Stimulated activated CD4-positive, alpha-beta T cell treated with anti-CD3 and anti-CD28 coated beads, TNF-alpha, amount 100 ng/mL, for 1 hour (primary cell): ENCODE measurements around the gene AGPAT3.
"Not testable (repeated sequence)": the region's sequence is repeated elsewhere in the genome, so short reads cannot be mapped to it uniquely, and the experiment has no call there.

Experiments used
- DNase-seq, 3 donors: peaks; one replicate each; pipeline ENCODE4 v3.0.0-alpha.2; 2020; ENCODE audit warnings: low read depth in 3 of 3, low spot score in 1 of 3

The AGPAT3 gene

GRCh38 chr21:43834146-43834905 is 30.7 kb upstream of the AGPAT3 start:
- no peak for DNase-seq

GRCh38 chr21:43835050-43835449 is 30.0 kb upstream of the AGPAT3 start:
- DNase-seq, result no peak

- no peak for DNase-seq
These were observed 29.2 kb upstream of the AGPAT3 start for GRCh38 chr21:43835861-43836260.

- no peak for DNase-seq
These were observed 28.4 kb upstream of the AGPAT3 start for GRCh38 chr21:43836616-43837015.

- no peak for DNase-seq
These were observed 24.8 kb upstream of the AGPAT3 start for GRCh38 chr21:43840259-43840658.

- no peak for DNase-seq
These were observed 22.3 kb upstream of the AGPAT3 start for GRCh38 chr21:43842742-43843141.

- DNase-seq, result not testable (repeated sequence)
These were observed 20.1 kb upstream of the AGPAT3 start for GRCh38 chr21:43844906-43845305.

- no peak for DNase-seq
These were observed 19.6 kb upstream of the AGPAT3 start for GRCh38 chr21:43845386-43845785.

GRCh38 chr21:43846430-43846829 is 18.6 kb upstream of the AGPAT3 start:
- DNase-seq, result no peak

GRCh38 chr21:43847301-43847700 is 17.7 kb upstream of the AGPAT3 start:
- DNase-seq, result no peak

- no peak for DNase-seq
These were observed 16.3 kb upstream of the AGPAT3 start for GRCh38 chr21:43848771-43849170.

GRCh38 chr21:43849532-43850299 is 15.3 kb upstream of the AGPAT3 start:
- no peak for DNase-seq

- no peak for DNase-seq
These were observed 14.2 kb upstream of the AGPAT3 start for GRCh38 chr21:43850728-43851295.

GRCh38 chr21:43851593-43851992 is 13.4 kb upstream of the AGPAT3 start:
- DNase-seq, result no peak

- DNase-seq, result no peak
These were observed 10.9 kb upstream of the AGPAT3 start for GRCh38 chr21:43853851-43854772.

- DNase-seq, result no peak
These were observed 10.0 kb upstream of the AGPAT3 start for GRCh38 chr21:43854773-43855633.

GRCh38 chr21:43855955-43856354 is 9.1 kb upstream of the AGPAT3 start:
- DNase-seq, result no peak

- no peak for DNase-seq
These were observed 6.0 kb upstream of the AGPAT3 start for GRCh38 chr21:43858806-43859648.

- no peak for DNase-seq
These were observed 5.2 kb upstream of the AGPAT3 start for GRCh38 chr21:43859747-43860214.
